Endothelial cell of umbilical vein (primary cell): ENCODE measurements around the gene IL3. TPM values are rescaled to one million over a fixed set of nuclear protein-coding genes. Genes with fewer than 3 reads are reported as not detected.

Source experiments
- BruUV-seq: library from RNA; stranded (reverse); fragments of 400-500 nt; replicated peaks from 2 replicates; lab custom pipeline; 2021; lab: Mats Ljungman, UMichigan
- CTCF ChIA-PET: fragments of 300-600, 350-600 bp; sonication (Branson Sonifier 250); formaldehyde crosslinking; loops from one replicate; lab custom pipeline; 2021; ENCODE audit warnings: antibody characterized with exemption, inconsistent platforms; lab: Charles Lee
- POLR2A ChIA-PET: fragments of 300-600, 350-600 bp; sonication (Branson Sonifier 250); formaldehyde crosslinking; loops from one replicate; lab custom pipeline; 2021; ENCODE audit warnings: antibody characterized with exemption, inconsistent platforms; lab: Charles Lee
- DNase-seq: peaks from one replicate; pipeline ENCODE4 v3.0.0-alpha.2; 2011; ENCODE audit warnings: low read depth, low spot score
- FAIRE-seq: peaks from 2 replicates; lab custom pipeline; 2011; peaks lifted over from hg19 to GRCh38; lab: Jason Lieb, UNC
- H2AFZ ChIP-seq: 2 replicates; pipeline ENCODE4 v1.6.0; 2012; ENCODE audit warnings: low read depth, low read length, control low read depth, inconsistent platforms
- H3K27ac ChIP-seq: 2 replicates; pipeline ENCODE4 v1.5.1; 2011; ENCODE audit warnings: low read depth, mild to moderate bottlenecking, control low read depth, low read length, moderate library complexity; ENCODE audit not compliant: insufficient read depth
- H3K27me3 ChIP-seq, 2 experiments: 2 replicates each; pipeline versions ENCODE4 v1.6.0 to v1.6.1; 2011; ENCODE audit warnings: low read length in 2 of 2, mixed read lengths in 1 of 2; ENCODE audit not compliant: control insufficient read depth in 2 of 2, insufficient read depth in 2 of 2
- H3K36me3 ChIP-seq, 2 experiments: 2 replicates in 1 of 2; 3 replicates in 1 of 2; pipeline ENCODE4 v1.5.1; 2011; ENCODE audit warnings: low read length in 2 of 2, mild to moderate bottlenecking in 1 of 2, moderate library complexity in 1 of 2; ENCODE audit not compliant: control insufficient read depth in 2 of 2, insufficient read depth in 2 of 2; ENCODE audit errors: extremely low read depth in 1 of 2
- H3K4me1 ChIP-seq: 3 replicates; pipeline ENCODE4 v1.5.1; 2011; ENCODE audit warnings: mild to moderate bottlenecking, low read length; ENCODE audit not compliant: control insufficient read depth, insufficient read depth; ENCODE audit errors: extremely low read depth
- H3K4me2 ChIP-seq: 2 replicates; pipeline ENCODE4 v1.6.1; 2011; ENCODE audit warnings: low read length, control low read depth, mixed read lengths; ENCODE audit not compliant: insufficient read depth
- H3K4me3 ChIP-seq, 3 experiments: fragments of 200-600 bp in 1 of 3; sonication (generic), shearing (Covaris generic) in 1 of 3; replicated peaks in 1 of 3; 2 replicates each; pipeline ENCODE4 v1.5.1; 2011 to 2016; ENCODE audit warnings: control low read depth in 3 of 3, low read length in 3 of 3, mild to moderate bottlenecking in 2 of 3, inconsistent platforms in 1 of 3, low read depth in 1 of 3, moderate library complexity in 1 of 3; ENCODE audit not compliant: insufficient read depth in 1 of 3
- H3K79me2 ChIP-seq: 2 replicates; pipeline ENCODE4 v1.6.0; 2012; ENCODE audit warnings: low read length, inconsistent platforms; ENCODE audit not compliant: control insufficient read depth, insufficient read depth
- H3K9ac ChIP-seq: replicated peaks from 2 replicates; pipeline ENCODE3; 2011; ENCODE audit warnings: low read length, control low read depth; ENCODE audit not compliant: insufficient read depth; ENCODE audit errors: extremely low read depth
- H3K9me1 ChIP-seq: replicated peaks from 3 replicates; pipeline ENCODE4 v1.6.0; 2011; ENCODE audit warnings: mild to moderate bottlenecking, low read length; ENCODE audit not compliant: control insufficient read depth, insufficient read depth; ENCODE audit errors: extremely low read depth
- H3K9me3 ChIP-seq: replicated peaks from 2 replicates; pipeline ENCODE4 v1.5.1; 2012; ENCODE audit warnings: low read length, inconsistent platforms; ENCODE audit not compliant: control insufficient read depth, insufficient read depth
- H4K20me1 ChIP-seq: replicated peaks from 2 replicates; pipeline ENCODE3; 2011; ENCODE audit warnings: mild to moderate bottlenecking, low read length; ENCODE audit not compliant: control insufficient read depth, insufficient read depth; ENCODE audit errors: extremely low read depth
- EZH2 ChIP-seq: IDR thresholded peaks from 2 replicates; pipeline ENCODE4 v1.6.1; 2012; ENCODE audit warnings: borderline replicate concordance, low read depth, mild to moderate bottlenecking, moderate library complexity, low read length, inconsistent platforms; ENCODE audit not compliant: severe bottlenecking
- FOS ChIP-seq: IDR thresholded peaks from 2 replicates; pipeline ENCODE4 v1.6.1; 2011; ENCODE audit warnings: mild to moderate bottlenecking, low read length, moderate library complexity, borderline replicate concordance; ENCODE audit not compliant: insufficient read depth
- GATA2 ChIP-seq: IDR thresholded peaks from 2 replicates; pipeline ENCODE4 v1.7.0; 2011; ENCODE audit warnings: low read depth, mild to moderate bottlenecking, moderate library complexity, mixed read lengths, low read length; ENCODE audit not compliant: insufficient read length, insufficient read depth
- JUN ChIP-seq: IDR thresholded peaks from 2 replicates; pipeline ENCODE4 v1.6.1; 2011; ENCODE audit warnings: borderline replicate concordance, low read depth; ENCODE audit not compliant: insufficient read length, insufficient read depth
- MAX ChIP-seq: IDR thresholded peaks from 2 replicates; pipeline ENCODE4 v1.6.1; 2011; ENCODE audit not compliant: insufficient read depth, insufficient read length
- MYC ChIP-seq: IDR thresholded peaks from one replicate; pipeline ENCODE4 v1.6.1; 2011; ENCODE audit warnings: mild to moderate bottlenecking, low read depth, low read length
- POLR2A ChIP-seq: IDR thresholded peaks from 2 replicates; pipeline ENCODE4 v1.6.1; 2012; ENCODE audit warnings: low read depth, mild to moderate bottlenecking, control low read depth, low read length
- POLR2AphosphoS5 ChIP-seq: IDR thresholded peaks from 2 replicates; pipeline ENCODE4 v1.6.1; 2012; ENCODE audit warnings: low read depth, mild to moderate bottlenecking, control low read depth, low read length, moderate library complexity; ENCODE audit not compliant: insufficient read depth
- dilution Hi-C: fragments of 300-500 bp; cut with MboI; formaldehyde crosslinking; loops from one replicate; pipeline ENCODE4 v1.15.0; 2019; ENCODE audit warnings: low sequenced_read_pairs; ENCODE audit not compliant: extremely low pct_ligation_motif_present
- intact Hi-C: fragments of 100-400 bp; cut with micrococcal nuclease; formaldehyde crosslinking; loops from one replicate; pipeline ENCODE4 v1.10.0; 2022
- polyA plus RNA-seq, 4 experiments: library from polyadenylated mRNA; depleted of rRNA in 3 of 4; stranded (reverse) in 3 of 4; unstranded in 1 of 4; fragments of >200 nt; gene quantifications; 2 replicates each; pipeline versions ENCODE4 v1.2.1 to v1.2.3, GENCODE V29; 2011 to 2012; ENCODE audit warnings: missing spikeins in 1 of 4
- total RNA-seq: library from RNA; stranded (reverse); gene quantifications from 2 replicates; pipeline ENCODE4 v1.2.3, GENCODE V29; 2021
- TF ChIP-seq, protein P1 (sequence below), 2 donors: IDR thresholded peaks; 1 replicate in 1 of 2; 2 replicates in 1 of 2; pipeline ENCODE4 v1.5.1; 2011; ENCODE audit warnings: low read length in 2 of 2, mild to moderate bottlenecking in 2 of 2, moderate library complexity in 2 of 2, control low read depth in 1 of 2, inconsistent platforms in 1 of 2, low read depth in 1 of 2; ENCODE audit not compliant: insufficient read depth in 1 of 2; ENCODE audit errors: extremely low read depth in 1 of 2

Gene IL3
- total and polyA plus RNA-seq, 2 donors (not counting 3 experiments of a cell fraction or from before 2014, with no cell fraction given): not detected

- no peaks in the 10 kb centered on the region for H3K9me1 ChIP-seq
- dilution Hi-C loops (no loop called here), intact Hi-C loops (loop anchor here (1.0 to 2.0 kb wide), 10 partner anchors 21 to 319 kb away; partner anchors contain the start of genes P4HA2 and SLC22A5)
- H3K79me2 ChIP-seq: no peaks in the 10 kb centered on the region
- H4K20me1 ChIP-seq: no peaks in the 10 kb centered on the region
- no peak for TF ChIP-seq POLR2A
- TF ChIP-seq, protein P1, sequence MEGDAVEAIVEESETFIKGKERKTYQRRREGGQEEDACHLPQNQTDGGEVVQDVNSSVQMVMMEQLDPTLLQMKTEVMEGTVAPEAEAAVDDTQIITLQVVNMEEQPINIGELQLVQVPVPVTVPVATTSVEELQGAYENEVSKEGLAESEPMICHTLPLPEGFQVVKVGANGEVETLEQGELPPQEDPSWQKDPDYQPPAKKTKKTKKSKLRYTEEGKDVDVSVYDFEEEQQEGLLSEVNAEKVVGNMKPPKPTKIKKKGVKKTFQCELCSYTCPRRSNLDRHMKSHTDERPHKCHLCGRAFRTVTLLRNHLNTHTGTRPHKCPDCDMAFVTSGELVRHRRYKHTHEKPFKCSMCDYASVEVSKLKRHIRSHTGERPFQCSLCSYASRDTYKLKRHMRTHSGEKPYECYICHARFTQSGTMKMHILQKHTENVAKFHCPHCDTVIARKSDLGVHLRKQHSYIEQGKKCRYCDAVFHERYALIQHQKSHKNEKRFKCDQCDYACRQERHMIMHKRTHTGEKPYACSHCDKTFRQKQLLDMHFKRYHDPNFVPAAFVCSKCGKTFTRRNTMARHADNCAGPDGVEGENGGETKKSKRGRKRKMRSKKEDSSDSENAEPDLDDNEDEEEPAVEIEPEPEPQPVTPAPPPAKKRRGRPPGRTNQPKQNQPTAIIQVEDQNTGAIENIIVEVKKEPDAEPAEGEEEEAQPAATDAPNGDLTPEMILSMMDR (IDR thresholded peaks at IDR 0.05; ENCODE audit: extremely low read depth in 1 of 2, insufficient read depth in 1 of 2, low read depth in 1 of 2, low read length in 2 of 2): peak; percentile 72 to 75
- no peak overlapping the region for H3K9ac ChIP-seq
- DNase-seq (peak; percentile 71), FAIRE-seq (peak; percentile 84)
- H2AFZ ChIP-seq: no peak overlapping the region
- ChIA-PET POLR2A (no interaction called here), CTCF (interaction anchor here (0.8 to 3.7 kb wide), 22 partner anchors 8 to 476 kb away, joined by 3 to 32 read pairs (median 4); partner anchors contain the start of genes CSF2, P4HA2 and SLC22A4)
- no peak overlapping the region for H3K4me3 ChIP-seq
- no peak overlapping the region for H3K27ac ChIP-seq
- H3K36me3 ChIP-seq: no peaks in the 10 kb centered on the region
- no peaks in the 10 kb centered on the region for H3K27me3 ChIP-seq
- H3K4me1 ChIP-seq: peaks cover 5% of the 10 kb centered on the region
- H3K9me3 ChIP-seq: no peaks in the 10 kb centered on the region
- no TSS peak for BruUV-seq
- H3K4me2 ChIP-seq: no peak overlapping the region
Measured at GRCh38 chr5:132065351-132065937, 5.0 kb downstream of the IL3 start.

- no peaks in the 10 kb centered on the region for H4K20me1 ChIP-seq
- POLR2A ChIA-PET: no interaction called here
- DNase-seq (no peak), FAIRE-seq (no peak)
- no peaks in the 10 kb centered on the region for H3K9me3 ChIP-seq
- H3K9ac ChIP-seq: no peak overlapping the region
- H3K4me1 ChIP-seq: peaks cover 12% of the 10 kb centered on the region
- H3K4me2 ChIP-seq: no peak overlapping the region
- no peaks in the 10 kb centered on the region for H3K9me1 ChIP-seq
- dilution Hi-C loops: no loop called here
- TF ChIP-seq POLR2A: no peak
- no peak for TF ChIP-seq FOS
- TF ChIP-seq POLR2AphosphoS5: no peak
- no peak for TF ChIP-seq EZH2
- no peak for TF ChIP-seq MYC
- TF ChIP-seq, protein P1 (IDR thresholded peaks at IDR 0.05; ENCODE audit: extremely low read depth in 1 of 2, insufficient read depth in 1 of 2, low read depth in 1 of 2, low read length in 2 of 2): no peak
- TF ChIP-seq MAX: no peak
- no peak for TF ChIP-seq GATA2
- TF ChIP-seq JUN: no peak
- intact Hi-C loops: loop anchor here (1.0 to 2.0 kb wide), 10 partner anchors 20 to 319 kb away; partner anchors contain the start of genes P4HA2 and SLC22A5
- H3K36me3 ChIP-seq: no peaks in the 10 kb centered on the region
- CTCF ChIA-PET: interaction anchor here (0.9 to 3.7 kb wide), 19 partner anchors 7 to 228 kb away, joined by 3 to 32 read pairs (median 4); partner anchors contain the start of genes CSF2, P4HA2 and SLC22A4
- H3K27ac ChIP-seq: no peak overlapping the region
- H3K79me2 ChIP-seq: no peaks in the 10 kb centered on the region
- no TSS peak for BruUV-seq
- no peaks in the 10 kb centered on the region for H3K27me3 ChIP-seq
- no peak overlapping the region for H3K4me3 ChIP-seq
- no peak overlapping the region for H2AFZ ChIP-seq
Measured at GRCh38 chr5:132065951-132066701, 5.7 kb downstream of the IL3 start.
